Breast epithelium (tissue), 3 donors: ENCODE data around the gene PLEKHB1.

Experiments
- POLR2A ChIP-seq: fragments of 450-650 bp; IDR thresholded peaks from one replicate; pipeline ENCODE4 v1.6.1; 2016; ENCODE audit warnings: antibody characterized with exemption, mild to moderate bottlenecking, moderate library complexity
- POLR2AphosphoS5 ChIP-seq, 3 donors: sonication (generic); formaldehyde crosslinking; IDR thresholded peaks; one replicate each; pipeline ENCODE4 v1.6.1; 2017; ENCODE audit warnings: antibody characterized with exemption in 3 of 3
- TF ChIP-seq, protein P1 (sequence below), 3 donors: fragments of 450-650 bp; IDR thresholded peaks; one replicate each; pipeline ENCODE4 v1.5.1; 2016 to 2017; ENCODE audit warnings: antibody characterized with exemption in 3 of 3, mild to moderate bottlenecking in 3 of 3, moderate library complexity in 3 of 3

DNA sequence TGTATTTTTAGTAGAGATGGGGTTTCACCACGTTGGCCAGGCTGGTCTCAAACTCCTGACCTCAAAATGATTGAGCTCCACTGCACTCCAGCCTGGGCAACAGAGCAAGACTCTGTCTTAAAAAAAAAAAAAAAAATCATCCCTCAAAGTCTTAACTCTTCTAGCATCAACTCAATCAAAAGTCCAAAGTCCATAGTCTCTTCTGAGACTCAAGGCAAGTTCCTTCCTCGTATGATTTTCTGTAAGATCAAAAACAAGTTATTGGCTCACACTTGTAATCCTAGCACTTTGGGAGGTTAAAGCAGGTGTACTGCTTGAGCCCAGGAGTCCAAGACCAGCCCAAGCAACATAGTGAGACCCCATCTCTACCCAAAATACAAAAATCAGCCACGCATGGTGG is 24.4 kb downstream of the PLEKHB1 start:
- TF ChIP-seq, protein P1, sequence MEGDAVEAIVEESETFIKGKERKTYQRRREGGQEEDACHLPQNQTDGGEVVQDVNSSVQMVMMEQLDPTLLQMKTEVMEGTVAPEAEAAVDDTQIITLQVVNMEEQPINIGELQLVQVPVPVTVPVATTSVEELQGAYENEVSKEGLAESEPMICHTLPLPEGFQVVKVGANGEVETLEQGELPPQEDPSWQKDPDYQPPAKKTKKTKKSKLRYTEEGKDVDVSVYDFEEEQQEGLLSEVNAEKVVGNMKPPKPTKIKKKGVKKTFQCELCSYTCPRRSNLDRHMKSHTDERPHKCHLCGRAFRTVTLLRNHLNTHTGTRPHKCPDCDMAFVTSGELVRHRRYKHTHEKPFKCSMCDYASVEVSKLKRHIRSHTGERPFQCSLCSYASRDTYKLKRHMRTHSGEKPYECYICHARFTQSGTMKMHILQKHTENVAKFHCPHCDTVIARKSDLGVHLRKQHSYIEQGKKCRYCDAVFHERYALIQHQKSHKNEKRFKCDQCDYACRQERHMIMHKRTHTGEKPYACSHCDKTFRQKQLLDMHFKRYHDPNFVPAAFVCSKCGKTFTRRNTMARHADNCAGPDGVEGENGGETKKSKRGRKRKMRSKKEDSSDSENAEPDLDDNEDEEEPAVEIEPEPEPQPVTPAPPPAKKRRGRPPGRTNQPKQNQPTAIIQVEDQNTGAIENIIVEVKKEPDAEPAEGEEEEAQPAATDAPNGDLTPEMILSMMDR (IDR thresholded peaks at IDR 0.05): no peak
- no peak for TF ChIP-seq POLR2A
- no peak for TF ChIP-seq POLR2AphosphoS5 (IDR thresholded peaks at IDR 0.05)
